Tibial nerve (tissue), 4 donors: ENCODE data around the gene UXS1. TPM values are rescaled to one million over a fixed set of nuclear protein-coding genes. Genes with fewer than 3 reads are reported as not detected.

Source experiments
- DNase-seq, 2 donors: peaks; one replicate each; pipeline ENCODE4 v3.0.0-alpha.2; 2019; ENCODE audit warnings: low spot score in 2 of 2
- H3K27ac ChIP-seq, 4 donors: fragments of 200-600 bp; sonication (generic) in 3 of 4; one replicate each; pipeline ENCODE4 v1.5.1; 2017 to 2019; ENCODE audit warnings: mild to moderate bottlenecking in 1 of 4
- H3K27me3 ChIP-seq, 2 donors: fragments of 200-600 bp; sonication (generic) in 1 of 2; one replicate each; pipeline versions ENCODE4 v1.5.1 to v1.6.0; 2017 to 2019
- H3K36me3 ChIP-seq, 3 donors: fragments of 200-600 bp; sonication (generic); one replicate each; pipeline ENCODE4 v1.5.1; 2018 to 2019
- H3K4me1 ChIP-seq, 4 donors: fragments of 200-600 bp; sonication (generic) in 3 of 4; one replicate each; pipeline ENCODE4 v1.5.1; 2017 to 2019
- H3K4me3 ChIP-seq, 4 donors: fragments of 200-600 bp; sonication (generic) in 3 of 4; one replicate each; pipeline ENCODE4 v1.5.1; 2017 to 2019; ENCODE audit warnings: mild to moderate bottlenecking in 1 of 4, moderate library complexity in 1 of 4
- H3K9me3 ChIP-seq, 4 donors: fragments of 200-600 bp; sonication (generic) in 3 of 4; one replicate each; pipeline ENCODE4 v1.5.1; 2017 to 2019
- CTCF ChIP-seq, 5 experiments: fragments of 200-600 bp in 3 of 5; fragments of 450-650 bp in 2 of 5; sonication (generic) in 3 of 5; IDR thresholded peaks; one replicate each; pipeline ENCODE4 v1.5.1; 2016 to 2019; ENCODE audit warnings: antibody characterized with exemption in 5 of 5, mild to moderate bottlenecking in 3 of 5, moderate library complexity in 2 of 5
- EP300 ChIP-seq, 2 donors: sonication (generic); formaldehyde crosslinking; IDR thresholded peaks; one replicate each; pipeline ENCODE4 v1.6.1; 2017; ENCODE audit warnings: antibody characterized with exemption in 2 of 2, mild to moderate bottlenecking in 1 of 2
- POLR2A ChIP-seq, 2 donors: fragments of 450-650 bp; IDR thresholded peaks; one replicate each; pipeline ENCODE4 v1.6.1; 2017; ENCODE audit warnings: antibody characterized with exemption in 2 of 2, mild to moderate bottlenecking in 2 of 2, moderate library complexity in 2 of 2
- WGBS, 2 donors: methylation state at CpG; one replicate each; pipeline ENCODE4 v1.1.5; 2018; 5-methylcytosine and 5-hydroxymethylcytosine counted together
- total RNA-seq, 4 donors: library from RNA; depleted of rRNA; stranded (reverse); fragments of >200 nt; gene quantifications; one replicate each; pipeline ENCODE4 v1.1.0, GENCODE V29; 2016

UXS1 gene
- total RNA-seq, 4 donors from 2014 or later, result 38.5 to 78.9 (median 51.3) TPM

GRCh38 chr2:106090916-106091618, 103.0 kb downstream of the UXS1 start:
- Histone ChIP-seq H3K27ac (no peak overlapping the region), H3K9me3 (no peaks in the 10 kb centered on the region), H3K36me3 (peaks cover 0 to 53% (median 0%) of the 10 kb centered on the region in 3 donors), H3K27me3 (no peaks in the 10 kb centered on the region), H3K4me3 (no peak overlapping the region), H3K4me1 (no peaks in the 10 kb centered on the region)
- DNase-seq, result no peak
- 95 to 97% methylated on average over 4 of the region's 4 CpGs for WGBS, 2 donors
- TF ChIP-seq POLR2A (IDR thresholded peaks at IDR 0.05) (no peak), CTCF (IDR thresholded peaks at IDR 0.05) (no peak), EP300 (IDR thresholded peaks at IDR 0.05) (no peak)

GRCh38 chr2:106089611-106090010, 104.5 kb downstream of the UXS1 start:
- WGBS, 2 donors, result 43 to 47% methylated on average over 1 of the region's 1 CpG
- Histone ChIP-seq H3K27me3 (no peaks in the 10 kb centered on the region), H3K9me3 (no peaks in the 10 kb centered on the region), H3K27ac (no peak overlapping the region), H3K4me3 (no peak overlapping the region), H3K36me3 (peaks cover 0 to 40% (median 0%) of the 10 kb centered on the region in 3 donors), H3K4me1 (no peaks in the 10 kb centered on the region)
- TF ChIP-seq POLR2A (IDR thresholded peaks at IDR 0.05) (no peak), CTCF (IDR thresholded peaks at IDR 0.05) (no peak), EP300 (IDR thresholded peaks at IDR 0.05) (no peak)
- no peak for DNase-seq

- Histone ChIP-seq H3K9me3 (no peaks in the 10 kb centered on the region), H3K27me3 (no peaks in the 10 kb centered on the region), H3K4me1 (no peaks in the 10 kb centered on the region), H3K36me3 (peaks cover 0 to 4% (median 0%) of the 10 kb centered on the region in 3 donors), H3K4me3 (no peak overlapping the region), H3K27ac (no peak overlapping the region)
- 43 to 46% methylated on average over 9 of the region's 9 CpGs for WGBS, 2 donors
- peak in 4 of 5 experiments; percentile 18 to 39 (median 22) for TF ChIP-seq CTCF (IDR thresholded peaks at IDR 0.05)
- TF ChIP-seq EP300 (IDR thresholded peaks at IDR 0.05), result no peak
- peak in 1 of 2 donors; percentile 53 for DNase-seq
Observed at GRCh38 chr2:106085181-106085940, 108.7 kb downstream of the UXS1 start.

GRCh38 chr2:106080959-106081358, 113.1 kb downstream of the UXS1 start:
- Histone ChIP-seq H3K4me3 (no peak overlapping the region), H3K9me3 (no peaks in the 10 kb centered on the region), H3K27ac (no peak overlapping the region), H3K36me3 (no peaks in the 10 kb centered on the region), H3K4me1 (no peaks in the 10 kb centered on the region), H3K27me3 (no peaks in the 10 kb centered on the region)
- WGBS, 2 donors, result 79 to 82% methylated on average over 6 of the region's 6 CpGs
- no peak for DNase-seq
- TF ChIP-seq CTCF (IDR thresholded peaks at IDR 0.05) (no peak), POLR2A (IDR thresholded peaks at IDR 0.05) (no peak)

- 86 to 91% methylated on average over 5 of the region's 5 CpGs for WGBS, 2 donors
- DNase-seq, result no peak
- TF ChIP-seq POLR2A (IDR thresholded peaks at IDR 0.05), result no peak
- TF ChIP-seq CTCF (IDR thresholded peaks at IDR 0.05), result no peak
- TF ChIP-seq EP300 (IDR thresholded peaks at IDR 0.05), result no peak
- Histone ChIP-seq H3K36me3 (no peaks in the 10 kb centered on the region), H3K27ac (no peak overlapping the region), H3K9me3 (no peaks in the 10 kb centered on the region), H3K4me1 (no peaks in the 10 kb centered on the region), H3K27me3 (no peaks in the 10 kb centered on the region), H3K4me3 (no peak overlapping the region)
Observed at GRCh38 chr2:106078096-106078495, 116.0 kb downstream of the UXS1 start.
